ENCODE data around the gene TSTD2. TPM values are rescaled to one million over a fixed set of nuclear protein-coding genes. Genes with fewer than 3 reads are reported as not detected.
A peak's percentile ranks its signal among the peaks of the same experiment; 100 is the strongest.

The TSTD2 gene
- total and polyA plus RNA-seq, 4 experiments from 2014 or later, result 7.2 to 18.4 (median 12.8) TPM

DNA sequence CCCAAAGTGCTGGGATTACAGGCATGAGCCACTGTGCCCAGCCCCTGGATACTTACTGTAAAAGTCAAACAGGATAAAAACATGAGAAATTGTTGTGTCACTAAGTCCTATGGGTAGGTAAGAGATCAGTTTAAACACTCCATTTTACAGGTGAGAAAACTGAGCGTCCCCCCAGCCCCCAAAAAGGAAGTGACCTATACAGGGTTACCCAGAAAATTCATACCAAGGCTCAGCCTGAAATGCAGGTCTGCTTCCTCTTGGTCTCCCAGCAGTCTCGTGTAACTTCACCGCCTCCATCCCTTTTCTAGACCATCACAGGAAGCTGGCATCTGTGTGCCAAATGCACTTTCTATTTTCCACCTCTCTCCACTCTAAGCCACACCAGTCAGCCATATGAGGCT, 74.5 kb downstream of the TSTD2 start:
- POLR2A ChIA-PET (ENCODE audit: partially characterized antibody), result no interaction called here
- Mint-ChIP-seq H3K27ac (peak overlapping the region in 1 of 7 donors; percentile 5), H3K36me3 (no peaks in the 10 kb centered on the region), H3K27me3 (peaks cover 13 to 28% of the 10 kb centered on the region in 2 donors), H3K4me3 (peak overlapping the region in 6 of 8 donors; percentile 3 to 42 (median 20)), H3K9me3 (no peaks in the 10 kb centered on the region), H3K4me1 (peaks cover 3 to 7% (median 5%) of the 10 kb centered on the region in 4 donors)
- Histone ChIP-seq H3K27ac (ENCODE audit: low read depth, low read length) (no peak overlapping the region), H3K27me3 (ENCODE audit: insufficient read depth, low read length) (no peaks in the 10 kb centered on the region), H3K4me3 (ENCODE audit: low read length in 2 of 2) (no peak overlapping the region), H3K9me3 (ENCODE audit: control insufficient read depth in 1 of 2, low read length in 2 of 2) (no peaks in the 10 kb centered on the region), H3K4me1 (ENCODE audit: insufficient read depth, low read length) (no peaks in the 10 kb centered on the region), H3K36me3 (ENCODE audit: insufficient read depth, low read length) (no peaks in the 10 kb centered on the region)
- CTCF ChIA-PET (ENCODE audit: partially characterized antibody), result no interaction called here
- intact Hi-C loops (cut with micrococcal nuclease), result no loop called here
- no peak for DNase-seq

DNA sequence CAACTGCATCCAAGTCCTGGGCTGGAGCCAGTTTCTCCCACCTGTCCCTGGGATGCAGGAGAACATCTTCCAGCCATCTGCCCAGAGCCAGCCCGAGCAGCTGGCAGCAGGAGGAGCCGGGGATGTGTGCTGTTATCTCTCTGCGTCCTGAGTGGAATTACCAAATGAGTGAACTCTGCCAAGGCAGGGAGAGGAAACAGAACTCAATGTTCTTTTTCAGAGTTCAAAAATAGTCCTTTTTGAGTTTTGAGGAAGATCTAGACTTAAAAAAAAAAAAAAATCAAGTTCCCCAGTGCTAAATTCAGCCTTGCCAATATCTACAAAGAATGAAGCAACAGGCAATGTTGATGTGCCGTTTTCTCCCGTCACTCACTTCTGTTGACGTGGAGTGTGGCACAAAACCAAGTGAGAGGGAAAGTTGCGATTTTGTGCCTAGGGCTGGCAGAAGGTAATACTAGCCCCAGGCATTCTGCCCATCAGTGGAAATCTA, 75.5 kb downstream of the TSTD2 start:
- Histone ChIP-seq H3K4me3 (ENCODE audit: low read length in 2 of 2) (no peak overlapping the region), H3K4me1 (ENCODE audit: insufficient read depth, low read length) (no peaks in the 10 kb centered on the region), H3K27me3 (ENCODE audit: insufficient read depth, low read length) (no peaks in the 10 kb centered on the region), H3K36me3 (ENCODE audit: insufficient read depth, low read length) (no peaks in the 10 kb centered on the region), H3K9me3 (ENCODE audit: control insufficient read depth in 1 of 2, low read length in 2 of 2) (no peaks in the 10 kb centered on the region), H3K27ac (ENCODE audit: low read depth, low read length) (no peak overlapping the region)
- peaks cover 13 to 33% of the 10 kb centered on the region in 2 donors for H3K27me3 Mint-ChIP-seq
- no peaks in the 10 kb centered on the region for H3K9me3 Mint-ChIP-seq
- CTCF ChIA-PET (ENCODE audit: partially characterized antibody), result interaction anchor here (0.6 kb wide), 1 partner anchor 56 kb away, joined by 3 read pairs; the partner anchor contains the start of gene TMOD1
- POLR2A ChIA-PET (ENCODE audit: partially characterized antibody), result no interaction called here
- H3K27ac Mint-ChIP-seq, result no peak overlapping the region
- H3K4me3 Mint-ChIP-seq, result no peak overlapping the region
- no peaks in the 10 kb centered on the region for H3K36me3 Mint-ChIP-seq
- intact Hi-C loops (cut with micrococcal nuclease), result no loop called here
- peaks cover 3 to 7% (median 5%) of the 10 kb centered on the region in 4 donors for H3K4me1 Mint-ChIP-seq
- no peak for DNase-seq

DNA sequence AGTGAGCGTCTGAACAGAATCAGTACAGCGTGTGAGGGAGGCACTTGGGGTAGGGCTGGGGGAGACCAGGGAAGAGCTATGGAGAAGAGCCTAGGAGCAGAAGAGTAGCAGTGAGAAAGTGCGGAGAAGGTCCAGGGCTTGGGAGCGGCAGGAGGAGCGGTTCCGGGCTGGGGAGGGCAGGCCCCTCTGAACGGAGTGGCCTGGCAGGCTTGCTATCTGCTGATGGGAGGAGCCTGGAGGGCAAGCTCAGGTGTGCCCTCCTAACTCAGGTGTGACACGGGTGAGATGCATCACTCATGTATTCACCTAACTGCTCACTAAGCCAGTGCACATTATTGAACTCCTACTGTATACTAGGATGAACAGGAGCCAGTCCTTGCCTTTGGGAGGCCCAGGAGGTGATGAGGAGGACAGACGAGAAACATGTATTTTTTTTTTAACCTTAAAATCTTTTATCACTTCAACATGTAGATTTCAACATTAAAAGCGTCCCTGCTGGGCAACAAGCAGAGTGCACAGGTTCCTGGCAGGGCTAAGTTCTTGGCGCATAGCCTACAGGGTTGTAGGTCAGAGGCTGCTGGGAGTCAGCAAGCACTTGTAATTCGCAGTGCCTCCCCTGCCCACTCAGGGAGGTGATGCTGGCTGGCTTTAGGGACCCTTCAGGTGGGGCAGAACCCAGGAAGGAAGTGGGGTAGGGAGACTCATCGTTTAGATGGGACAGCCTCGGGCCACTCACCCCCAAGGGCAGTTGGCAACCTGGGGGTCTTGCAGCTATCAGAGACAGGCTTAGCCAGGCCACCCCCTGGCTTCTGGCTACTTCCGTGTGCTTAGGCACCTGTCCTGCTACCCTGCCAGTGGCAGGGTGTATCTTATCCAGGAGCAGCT, 76.2 kb downstream of the TSTD2 start:
- peaks cover 3 to 7% (median 5%) of the 10 kb centered on the region in 4 donors for H3K4me1 Mint-ChIP-seq
- Histone ChIP-seq H3K27ac (ENCODE audit: low read depth, low read length) (no peak overlapping the region), H3K4me1 (ENCODE audit: insufficient read depth, low read length) (no peaks in the 10 kb centered on the region), H3K27me3 (ENCODE audit: insufficient read depth, low read length) (no peaks in the 10 kb centered on the region), H3K36me3 (ENCODE audit: insufficient read depth, low read length) (no peaks in the 10 kb centered on the region), H3K4me3 (ENCODE audit: low read length in 2 of 2) (no peak overlapping the region), H3K9me3 (ENCODE audit: control insufficient read depth in 1 of 2, low read length in 2 of 2) (no peaks in the 10 kb centered on the region)
- H3K27me3 Mint-ChIP-seq, result peaks cover 17 to 40% of the 10 kb centered on the region in 2 donors
- ChIA-PET CTCF (ENCODE audit: partially characterized antibody) (no interaction called here), POLR2A (ENCODE audit: partially characterized antibody) (no interaction called here)
- no peak overlapping the region for H3K27ac Mint-ChIP-seq
- intact Hi-C loops (cut with micrococcal nuclease), result no loop called here
- DNase-seq, result no peak
- no peaks in the 10 kb centered on the region for H3K36me3 Mint-ChIP-seq
- H3K9me3 Mint-ChIP-seq, result no peaks in the 10 kb centered on the region
- peak overlapping the region in 1 of 8 donors; percentile 26 for H3K4me3 Mint-ChIP-seq

DNA sequence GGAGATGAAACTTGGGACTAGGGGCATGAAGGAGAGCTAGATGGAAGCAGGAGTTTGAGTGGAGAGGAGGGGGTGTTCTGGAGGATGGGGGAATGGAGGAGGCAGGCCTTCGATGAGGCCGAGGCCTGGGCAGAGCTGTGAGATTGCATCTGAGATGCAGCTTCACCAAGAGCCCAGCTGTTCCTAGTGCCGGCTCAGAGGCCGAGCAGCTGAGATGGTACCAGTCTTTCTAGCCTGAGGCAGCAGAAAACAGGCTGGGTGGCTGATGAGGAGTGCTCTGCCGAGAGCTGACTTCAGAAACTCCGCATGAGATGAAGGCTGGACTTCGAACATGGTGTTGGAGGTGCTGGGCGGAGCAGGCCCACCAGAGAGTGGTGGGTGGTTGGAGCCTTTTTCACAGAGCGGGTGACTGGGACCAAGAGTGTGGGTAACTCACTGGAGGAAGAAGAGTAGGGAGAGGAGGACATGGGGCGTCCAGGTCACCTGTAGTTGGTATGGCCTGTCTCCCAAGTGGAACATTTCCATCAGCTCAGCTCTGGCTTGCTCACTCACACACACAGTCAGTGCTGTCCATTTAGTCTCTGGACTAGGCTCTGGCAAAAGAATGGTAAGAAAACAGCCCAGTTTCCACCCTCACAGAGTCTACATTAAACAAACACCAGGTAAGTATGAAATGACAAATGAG, 77.0 kb downstream of the TSTD2 start:
- H3K27me3 Mint-ChIP-seq, result peaks cover 14 to 39% of the 10 kb centered on the region in 2 donors
- intact Hi-C loops (cut with micrococcal nuclease), result no loop called here
- ChIA-PET POLR2A (ENCODE audit: partially characterized antibody) (no interaction called here), CTCF (ENCODE audit: partially characterized antibody) (no interaction called here)
- no peaks in the 10 kb centered on the region for H3K36me3 Mint-ChIP-seq
- H3K27me3 ChIP-seq (ENCODE audit: insufficient read depth, low read length), result no peaks in the 10 kb centered on the region
- no peak overlapping the region for H3K4me3 Mint-ChIP-seq
- no peak overlapping the region for H3K27ac ChIP-seq (ENCODE audit: low read depth, low read length)
- no peak overlapping the region for H3K27ac Mint-ChIP-seq
- H3K4me1 ChIP-seq (ENCODE audit: insufficient read depth, low read length), result no peaks in the 10 kb centered on the region
- H3K9me3 ChIP-seq (ENCODE audit: control insufficient read depth in 1 of 2, low read length in 2 of 2), result no peaks in the 10 kb centered on the region
- no peaks in the 10 kb centered on the region for H3K36me3 ChIP-seq (ENCODE audit: insufficient read depth, low read length)
- no peaks in the 10 kb centered on the region for H3K9me3 Mint-ChIP-seq
- no peak overlapping the region for H3K4me3 ChIP-seq (ENCODE audit: low read length in 2 of 2)
- peaks cover 3 to 7% (median 5%) of the 10 kb centered on the region in 4 donors for H3K4me1 Mint-ChIP-seq
- no peak for DNase-seq

DNA sequence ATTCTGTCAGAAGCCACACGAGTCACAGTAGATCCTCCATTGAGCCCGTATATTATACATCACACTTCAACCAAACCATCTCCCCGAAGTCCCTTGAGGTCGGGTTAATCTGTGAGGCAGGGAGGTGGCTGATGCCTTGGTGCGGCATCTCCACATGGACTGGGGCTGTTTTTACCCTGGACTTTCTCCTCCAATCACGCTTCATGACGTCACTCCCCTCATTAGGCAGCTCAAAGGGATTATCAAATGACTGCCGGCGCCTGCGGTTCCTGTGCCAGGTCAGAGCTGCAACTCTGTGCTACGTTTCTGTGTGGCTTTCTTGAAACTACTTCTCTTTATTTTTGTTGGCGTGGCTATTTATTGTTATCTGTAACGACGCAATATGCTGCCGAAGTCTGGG, 78.0 kb downstream of the TSTD2 start:
- CTCF ChIA-PET (ENCODE audit: partially characterized antibody), result no interaction called here
- POLR2A ChIA-PET (ENCODE audit: partially characterized antibody), result no interaction called here
- peaks cover 3 to 7% (median 5%) of the 10 kb centered on the region in 4 donors for H3K4me1 Mint-ChIP-seq
- no peaks in the 10 kb centered on the region for H3K9me3 ChIP-seq (ENCODE audit: control insufficient read depth in 1 of 2, low read length in 2 of 2)
- DNase-seq, result no peak
- intact Hi-C loops (cut with micrococcal nuclease), result no loop called here
- H3K36me3 Mint-ChIP-seq, result no peaks in the 10 kb centered on the region
- no peaks in the 10 kb centered on the region for H3K4me1 ChIP-seq (ENCODE audit: insufficient read depth, low read length)
- no peaks in the 10 kb centered on the region for H3K36me3 ChIP-seq (ENCODE audit: insufficient read depth, low read length)
- H3K27ac Mint-ChIP-seq, result no peak overlapping the region
- H3K9me3 Mint-ChIP-seq, result no peaks in the 10 kb centered on the region
- peaks cover 14 to 36% of the 10 kb centered on the region in 2 donors for H3K27me3 Mint-ChIP-seq
- H3K27me3 ChIP-seq (ENCODE audit: insufficient read depth, low read length), result no peaks in the 10 kb centered on the region
- no peak overlapping the region for H3K4me3 Mint-ChIP-seq
- H3K27ac ChIP-seq (ENCODE audit: low read depth, low read length), result no peak overlapping the region
- H3K4me3 ChIP-seq (ENCODE audit: low read length in 2 of 2), result no peak overlapping the region

DNA sequence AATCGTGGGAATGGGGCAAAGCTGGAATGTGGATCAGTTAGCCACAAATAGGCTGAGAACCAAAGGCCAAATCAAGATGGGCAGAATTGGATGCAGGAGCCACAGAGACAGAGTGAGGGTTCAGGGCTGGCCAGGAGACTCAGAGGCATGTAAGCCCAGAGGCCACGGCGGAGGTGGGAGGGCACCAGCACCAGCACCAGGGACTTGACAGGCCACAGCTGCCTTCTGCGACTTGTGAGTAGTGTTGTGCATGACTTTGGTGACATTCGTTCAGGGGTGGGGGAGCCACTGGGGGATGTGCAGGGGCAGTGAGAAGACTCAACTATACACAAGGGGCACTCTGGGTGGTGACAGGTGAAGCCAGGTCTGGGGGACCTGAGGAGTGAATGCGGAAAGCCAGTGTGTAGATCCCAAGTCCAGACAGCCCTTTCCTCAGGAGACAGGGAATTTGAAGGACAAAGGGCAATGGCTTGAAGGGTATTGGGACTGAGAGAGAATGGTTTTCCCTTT, 78.5 kb downstream of the TSTD2 start:
- no peaks in the 10 kb centered on the region for H3K36me3 Mint-ChIP-seq
- no peak overlapping the region for H3K27ac ChIP-seq (ENCODE audit: low read depth, low read length)
- H3K4me1 ChIP-seq (ENCODE audit: insufficient read depth, low read length), result no peaks in the 10 kb centered on the region
- CTCF ChIA-PET (ENCODE audit: partially characterized antibody), result no interaction called here
- H3K36me3 ChIP-seq (ENCODE audit: insufficient read depth, low read length), result no peaks in the 10 kb centered on the region
- peaks cover 1 to 7% (median 5%) of the 10 kb centered on the region in 4 donors for H3K4me1 Mint-ChIP-seq
- DNase-seq, result no peak
- H3K4me3 ChIP-seq (ENCODE audit: low read length in 2 of 2), result no peak overlapping the region
- H3K9me3 ChIP-seq (ENCODE audit: control insufficient read depth in 1 of 2, low read length in 2 of 2), result no peaks in the 10 kb centered on the region
- H3K9me3 Mint-ChIP-seq, result no peaks in the 10 kb centered on the region
- POLR2A ChIA-PET (ENCODE audit: partially characterized antibody), result no interaction called here
- intact Hi-C loops (cut with micrococcal nuclease), result no loop called here
- H3K4me3 Mint-ChIP-seq, result no peak overlapping the region
- no peak overlapping the region for H3K27ac Mint-ChIP-seq
- peaks cover 14 to 31% of the 10 kb centered on the region in 2 donors for H3K27me3 Mint-ChIP-seq
- H3K27me3 ChIP-seq (ENCODE audit: insufficient read depth, low read length), result no peaks in the 10 kb centered on the region

DNA sequence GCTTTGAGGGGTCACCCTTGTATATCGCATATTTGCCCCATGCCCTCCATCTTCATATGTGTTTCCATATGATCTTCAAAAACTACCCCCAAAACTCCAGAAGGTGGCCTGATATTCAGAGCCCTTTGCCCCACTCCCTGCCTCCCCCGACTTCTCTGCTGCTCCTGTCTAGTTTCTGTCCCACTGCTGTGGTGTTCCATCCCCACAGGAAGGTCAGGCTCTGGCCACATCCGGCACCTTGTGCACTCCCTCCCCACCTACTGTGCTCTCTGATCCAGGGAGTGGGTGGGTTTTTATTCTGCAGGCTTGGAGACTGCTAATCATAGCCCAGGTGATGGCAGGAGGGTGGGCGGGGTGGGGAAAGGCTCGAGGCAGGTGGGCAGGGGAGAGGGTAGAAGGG, 79.3 kb downstream of the TSTD2 start:
- Histone ChIP-seq H3K4me3 (ENCODE audit: low read length in 2 of 2) (no peak overlapping the region), H3K27ac (ENCODE audit: low read depth, low read length) (no peak overlapping the region), H3K27me3 (ENCODE audit: insufficient read depth, low read length) (no peaks in the 10 kb centered on the region), H3K9me3 (ENCODE audit: control insufficient read depth in 1 of 2, low read length in 2 of 2) (no peaks in the 10 kb centered on the region), H3K4me1 (ENCODE audit: insufficient read depth, low read length) (no peaks in the 10 kb centered on the region), H3K36me3 (ENCODE audit: insufficient read depth, low read length) (no peaks in the 10 kb centered on the region)
- Mint-ChIP-seq H3K27ac (no peak overlapping the region), H3K9me3 (no peaks in the 10 kb centered on the region), H3K27me3 (peaks cover 14 to 31% of the 10 kb centered on the region in 2 donors), H3K4me3 (no peak overlapping the region), H3K36me3 (no peaks in the 10 kb centered on the region), H3K4me1 (peaks cover under 1 to 2% (median 2%) of the 10 kb centered on the region in 4 donors)
- CTCF ChIA-PET (ENCODE audit: partially characterized antibody), result no interaction called here
- no peak for DNase-seq
- intact Hi-C loops (cut with micrococcal nuclease), result no loop called here
- POLR2A ChIA-PET (ENCODE audit: partially characterized antibody), result no interaction called here

All from CD4-positive, alpha-beta memory T cell (primary cell).